ENCODE results near the gene PLEKHG7.

The PLEKHG7 gene

DNA sequence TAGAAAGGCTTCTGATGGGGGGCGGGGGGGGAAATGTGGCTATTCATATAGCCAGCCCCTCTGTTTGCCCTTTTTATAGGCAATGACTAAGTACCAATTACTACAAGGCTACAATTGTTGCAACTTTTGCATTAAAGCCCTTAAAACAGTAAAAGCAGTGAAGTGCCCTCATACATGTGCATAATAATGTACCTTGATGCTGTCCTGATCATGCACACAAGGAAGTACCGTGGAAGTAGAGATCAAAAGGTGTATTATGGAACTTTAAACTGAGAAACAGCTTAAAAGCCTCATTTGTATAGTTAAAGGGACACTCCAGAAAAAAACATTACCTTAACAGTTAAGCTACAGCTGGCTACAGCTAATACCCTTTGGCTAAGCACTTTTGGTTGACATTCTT lies 111.8 kb downstream of the PLEKHG7 start:
- no peak for FAIRE-seq

GRCh38 chr12:92821142-92821541 lies 118.4 kb downstream of the PLEKHG7 start:
- FAIRE-seq = no peak
